OCI-LY3 (cell line): ENCODE results near the gene LYST.
"Not testable (repeated sequence)": the region's sequence is repeated elsewhere in the genome, so short reads cannot be mapped to it uniquely, and the experiment has no call there.

Experiments
- CTCF ChIP-seq: fragments of 200-600, 300-600 bp; sonication (generic); IDR thresholded peaks from 2 replicates; pipeline ENCODE4 v1.5.1; 2014; ENCODE audit warnings: antibody characterized with exemption, low read length, low read depth
- EZH2phosphoT487 ChIP-seq: fragments of 200-600 bp; shearing (Covaris generic); IDR thresholded peaks from 2 replicates; pipeline ENCODE4 v1.6.1; 2018; ENCODE audit warnings: antibody characterized with exemption, mixed run types, low read depth

GRCh38 chr1:235619149-235619548 is 247.6 kb downstream of the LYST start:
- TF ChIP-seq CTCF, EZH2phosphoT487: not testable (repeated sequence)
